Measurements from ENCODE around the gene MAN2A2.

Gene MAN2A2

GRCh38 chr15:90947577-90948357, 44.7 kb downstream of the MAN2A2 start:
- no peak for DNase-seq

- DNase-seq: no peak
Observed at GRCh38 chr15:90948506-90948905, 45.4 kb downstream of the MAN2A2 start.

GRCh38 chr15:90949979-90950675, 47.0 kb downstream of the MAN2A2 start:
- DNase-seq: no peak

DNA sequence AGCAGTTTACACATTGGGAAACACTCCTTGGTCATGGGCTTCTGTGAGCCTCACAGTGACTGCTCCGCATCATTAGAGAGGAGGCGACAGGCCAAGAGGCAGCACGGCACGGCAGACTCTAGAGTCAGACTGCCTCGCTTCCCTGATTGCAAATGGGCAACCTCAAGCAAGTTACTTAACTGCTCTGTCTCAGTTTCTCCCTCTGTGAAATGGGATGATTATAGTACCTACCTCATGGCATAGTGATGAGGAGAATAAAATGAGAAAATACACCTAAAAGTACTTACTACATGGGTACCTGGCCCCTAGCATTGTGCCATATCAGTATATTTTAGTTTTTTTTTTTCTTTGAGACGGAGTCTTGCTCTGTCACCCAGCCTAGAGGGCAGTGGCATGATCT, 47.6 kb downstream of the MAN2A2 start:
- DNase-seq: no peak

DNA sequence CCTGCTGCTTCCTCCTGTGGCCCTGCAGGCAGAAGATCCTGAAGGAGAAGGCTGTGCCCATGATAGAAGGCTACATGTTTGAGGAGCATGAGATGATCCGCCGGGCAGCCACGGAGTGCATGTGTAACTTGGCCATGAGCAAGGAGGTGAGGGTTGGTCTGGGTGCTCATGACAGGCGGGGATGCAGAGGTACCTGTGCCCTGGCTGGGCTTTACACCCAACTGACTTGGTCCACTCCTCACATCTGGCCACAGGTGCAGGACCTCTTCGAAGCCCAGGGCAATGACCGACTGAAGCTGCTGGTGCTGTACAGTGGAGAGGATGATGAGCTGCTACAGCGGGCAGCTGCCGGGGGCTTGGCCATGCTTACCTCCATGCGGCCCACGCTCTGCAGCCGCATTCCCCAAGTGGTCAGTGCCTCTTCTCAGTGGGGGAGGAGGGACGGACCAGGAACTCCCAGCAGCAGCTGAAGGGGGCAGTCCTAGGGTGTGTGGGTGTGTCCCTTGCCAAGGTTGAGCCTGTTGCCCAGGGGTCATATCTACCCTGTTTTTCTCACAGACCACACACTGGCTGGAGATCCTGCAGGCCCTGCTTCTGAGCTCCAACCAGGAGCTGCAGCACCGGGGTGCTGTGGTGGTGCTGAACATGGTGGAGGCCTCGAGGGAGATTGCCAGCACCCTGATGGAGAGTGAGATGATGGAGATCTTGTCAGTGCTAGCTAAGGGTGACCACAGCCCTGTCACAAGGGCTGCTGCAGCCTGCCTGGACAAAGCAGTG, 50.0 kb downstream of the MAN2A2 start:
- DNase-seq: no peak

DNA sequence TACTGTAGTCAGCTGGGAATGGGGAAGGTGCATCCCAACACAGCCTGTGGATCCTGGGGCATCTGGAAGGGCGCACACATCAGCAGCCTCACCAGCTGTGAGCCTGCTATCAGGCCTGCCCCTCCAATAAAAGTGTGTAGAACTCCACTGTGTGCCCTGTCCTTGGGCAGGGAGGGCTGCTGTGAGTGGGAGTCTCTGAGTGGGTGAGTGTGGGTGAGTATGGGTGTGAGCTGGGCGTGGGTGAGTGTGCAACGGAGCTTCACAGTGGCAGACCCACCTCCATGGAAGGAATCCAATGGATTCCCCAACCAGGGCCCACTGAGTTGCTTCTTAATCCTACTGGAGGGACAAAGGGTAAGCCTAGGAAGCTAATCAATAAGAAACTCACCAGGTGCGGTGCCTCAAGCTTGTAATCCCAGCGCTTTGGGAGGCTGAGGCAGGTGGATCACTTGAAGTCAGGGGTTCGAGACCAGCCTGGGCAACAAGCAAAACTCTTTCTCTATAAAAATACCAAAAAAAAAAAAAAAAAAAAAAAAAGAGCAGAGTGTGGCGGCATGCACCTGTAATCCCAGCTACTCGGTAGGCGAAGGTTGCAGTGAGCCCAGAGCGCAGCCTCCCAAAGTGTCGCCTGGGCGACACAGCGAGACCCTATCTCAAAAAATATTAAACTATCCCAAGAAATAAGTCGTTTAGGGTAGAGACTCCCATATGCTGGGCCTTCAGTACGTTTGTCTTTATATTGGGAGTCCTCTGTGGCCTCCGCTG, 51.0 kb downstream of the MAN2A2 start:
- no peak for DNase-seq

GRCh38 chr15:90954712-90955623, 51.9 kb downstream of the MAN2A2 start, which contains the start of gene RCCD1:
Gene RCCD1, plus strand, starts transcription at chr15:90954884. Its CDS starts 1,851 bp downstream, at chr15:90956735.
- peak; percentile 81 for DNase-seq

GRCh38 chr15:90955624-90956273, 52.6 kb downstream of the MAN2A2 start:
- DNase-seq: no peak

DNA sequence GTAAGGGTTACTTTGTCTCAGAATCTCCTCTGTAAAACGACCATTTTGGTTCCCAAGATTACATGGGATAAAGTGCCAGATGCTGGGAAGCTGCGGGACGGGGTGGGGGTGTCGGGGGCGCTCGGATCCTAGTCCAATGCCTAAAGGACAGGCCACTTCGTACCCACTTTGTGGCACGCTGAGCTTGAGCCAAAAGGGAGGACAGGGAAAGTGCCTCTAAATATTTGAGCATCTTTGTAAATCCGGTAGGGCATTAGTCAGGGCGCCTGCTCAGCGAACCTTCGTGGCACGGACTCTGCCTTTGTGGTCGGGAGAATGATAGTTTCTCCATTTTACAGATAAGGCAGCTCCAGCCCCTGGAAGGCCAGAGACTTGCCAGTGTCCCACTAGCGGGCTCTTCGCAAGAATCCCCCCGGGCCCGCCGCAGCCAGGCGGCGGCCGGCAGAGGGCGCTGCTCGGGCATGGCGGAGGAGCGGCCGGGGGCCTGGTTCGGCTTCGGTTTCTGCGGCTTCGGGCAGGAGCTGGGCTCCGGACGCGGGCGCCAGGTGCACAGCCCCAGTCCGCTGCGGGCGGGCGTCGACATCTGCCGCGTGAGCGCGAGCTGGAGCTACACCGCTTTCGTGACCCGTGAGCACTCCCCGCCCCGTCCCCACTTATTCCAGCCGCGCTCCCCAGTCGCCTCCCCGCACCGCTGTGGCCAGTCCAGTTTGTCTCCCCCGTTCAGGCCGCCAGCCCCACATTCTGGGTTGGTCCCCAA, 53.4 kb downstream of the MAN2A2 start:
- DNase-seq: peak; percentile 33

DNA sequence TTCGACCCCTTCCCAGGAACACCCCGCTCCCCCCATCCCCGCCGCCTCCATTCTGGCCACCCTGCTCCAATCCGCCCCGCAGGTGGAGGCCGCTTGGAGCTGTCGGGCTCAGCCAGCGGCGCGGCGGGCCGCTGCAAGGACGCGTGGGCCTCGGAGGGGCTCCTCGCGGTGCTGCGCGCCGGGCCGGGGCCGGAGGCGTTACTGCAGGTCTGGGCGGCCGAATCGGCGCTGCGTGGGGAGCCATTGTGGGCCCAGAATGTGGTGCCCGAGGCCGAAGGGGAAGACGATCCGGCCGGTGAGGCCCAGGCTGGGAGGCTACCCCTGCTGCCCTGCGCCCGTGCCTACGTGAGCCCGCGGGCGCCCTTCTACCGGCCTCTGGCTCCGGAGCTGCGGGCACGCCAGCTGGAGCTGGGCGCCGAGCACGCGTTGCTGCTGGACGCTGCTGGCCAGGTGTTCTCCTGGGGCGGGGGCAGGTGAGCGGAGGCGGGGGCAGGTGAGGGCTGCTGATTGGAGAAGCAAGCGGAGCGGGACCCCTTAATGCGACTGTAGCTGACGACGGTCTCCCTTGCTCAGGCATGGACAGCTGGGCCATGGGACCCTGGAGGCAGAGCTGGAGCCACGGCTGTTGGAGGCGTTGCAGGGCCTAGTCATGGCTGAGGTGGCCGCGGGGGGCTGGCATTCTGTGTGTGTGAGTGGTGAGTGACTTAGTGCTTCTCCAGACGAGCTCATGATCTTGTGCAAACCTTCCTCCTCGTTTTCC, 54.1 kb downstream of the MAN2A2 start:
- DNase-seq: peak; percentile 21

- no peak for DNase-seq
Observed at GRCh38 chr15:90957791-90958190, 54.7 kb downstream of the MAN2A2 start.

DNA sequence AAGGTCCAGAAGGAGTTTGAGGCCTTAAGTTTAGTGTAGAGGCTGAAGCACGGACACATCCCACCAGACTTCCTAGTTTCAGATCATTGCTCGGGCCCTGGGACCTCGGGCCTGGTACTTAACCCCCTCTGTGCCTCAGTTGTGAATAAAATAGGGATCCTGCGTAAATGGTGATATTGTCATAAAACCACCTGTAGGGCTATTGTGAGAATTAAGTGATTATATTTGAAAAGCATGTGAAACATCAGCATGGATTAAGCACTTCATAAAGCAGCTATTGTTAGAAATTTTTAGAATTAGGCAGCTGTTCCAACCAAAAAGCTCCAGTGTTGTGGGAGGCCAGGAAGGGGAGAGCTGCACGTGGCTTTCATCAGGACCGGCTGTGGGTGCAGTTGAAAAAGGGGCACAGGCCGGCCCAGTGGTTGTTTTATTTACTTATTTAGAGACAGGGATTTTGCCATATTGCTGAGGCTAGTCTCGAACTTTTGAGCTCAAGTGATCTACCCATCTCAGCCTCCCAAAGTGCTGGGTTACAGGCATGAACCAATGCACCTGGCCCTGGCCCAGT, 56.0 kb downstream of the MAN2A2 start:
- DNase-seq: no peak

- DNase-seq: no peak
Observed at GRCh38 chr15:90959894-90960293, 56.8 kb downstream of the MAN2A2 start.

- DNase-seq: no peak
Observed at GRCh38 chr15:90960298-90961091, 57.4 kb downstream of the MAN2A2 start.

GRCh38 chr15:90962021-90962420, 58.9 kb downstream of the MAN2A2 start:
- no peak for DNase-seq

DNA sequence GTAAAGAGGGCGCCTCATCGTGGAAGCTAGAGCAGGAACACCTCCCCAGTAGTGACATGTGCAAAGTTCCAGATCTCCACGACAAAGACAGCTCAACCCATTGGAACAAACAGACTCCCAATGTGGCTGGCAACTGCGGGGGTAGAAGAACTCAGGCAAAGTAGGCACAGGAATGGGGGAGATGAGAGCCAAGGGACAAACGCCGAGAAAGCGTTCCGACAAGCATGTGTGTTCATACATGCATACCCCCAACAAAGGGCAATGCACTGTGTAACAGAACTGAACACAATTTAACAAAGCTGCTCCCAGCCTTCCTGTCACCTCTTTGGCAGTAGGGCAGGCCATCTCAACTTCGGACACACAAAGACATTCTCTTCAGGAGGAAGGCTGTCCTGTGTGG, 63.2 kb downstream of the MAN2A2 start:
- DNase-seq: no peak

GRCh38 chr15:90967206-90967605, 64.1 kb downstream of the MAN2A2 start:
- no peak for DNase-seq

DNA sequence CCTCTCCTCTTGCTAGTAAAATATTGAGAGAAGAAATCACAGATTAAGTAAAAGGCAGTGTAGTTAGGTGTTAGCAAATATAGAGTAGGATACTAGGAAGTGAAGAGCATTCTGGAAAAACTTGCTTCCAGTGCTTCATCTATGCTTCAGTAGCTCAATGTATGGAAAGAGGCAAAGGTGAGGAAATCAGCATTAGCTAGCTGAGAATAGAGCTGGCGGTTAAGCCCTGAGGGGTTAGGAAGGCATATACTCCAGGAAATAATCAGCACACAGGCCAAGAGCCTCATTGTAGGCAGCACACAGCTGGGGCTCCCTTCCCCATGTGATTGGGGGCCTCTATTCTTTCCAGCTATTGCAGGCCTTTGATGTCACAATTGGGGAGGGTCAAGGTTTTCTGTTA, 65.3 kb downstream of the MAN2A2 start:
- DNase-seq: no peak
